Measurements from ENCODE around the gene TUBGCP6.

GRCh38 chr22:50268655-50269113, 23.9 kb upstream of the TUBGCP6 start:
- TF ChIP-seq, protein P1, sequence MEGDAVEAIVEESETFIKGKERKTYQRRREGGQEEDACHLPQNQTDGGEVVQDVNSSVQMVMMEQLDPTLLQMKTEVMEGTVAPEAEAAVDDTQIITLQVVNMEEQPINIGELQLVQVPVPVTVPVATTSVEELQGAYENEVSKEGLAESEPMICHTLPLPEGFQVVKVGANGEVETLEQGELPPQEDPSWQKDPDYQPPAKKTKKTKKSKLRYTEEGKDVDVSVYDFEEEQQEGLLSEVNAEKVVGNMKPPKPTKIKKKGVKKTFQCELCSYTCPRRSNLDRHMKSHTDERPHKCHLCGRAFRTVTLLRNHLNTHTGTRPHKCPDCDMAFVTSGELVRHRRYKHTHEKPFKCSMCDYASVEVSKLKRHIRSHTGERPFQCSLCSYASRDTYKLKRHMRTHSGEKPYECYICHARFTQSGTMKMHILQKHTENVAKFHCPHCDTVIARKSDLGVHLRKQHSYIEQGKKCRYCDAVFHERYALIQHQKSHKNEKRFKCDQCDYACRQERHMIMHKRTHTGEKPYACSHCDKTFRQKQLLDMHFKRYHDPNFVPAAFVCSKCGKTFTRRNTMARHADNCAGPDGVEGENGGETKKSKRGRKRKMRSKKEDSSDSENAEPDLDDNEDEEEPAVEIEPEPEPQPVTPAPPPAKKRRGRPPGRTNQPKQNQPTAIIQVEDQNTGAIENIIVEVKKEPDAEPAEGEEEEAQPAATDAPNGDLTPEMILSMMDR (conservative IDR thresholded peaks at IDR 0.05; ENCODE audit: low read length), result no peak
- no peak for TF ChIP-seq EZH2phosphoT487 (IDR thresholded peaks at IDR 0.05; ENCODE audit: borderline replicate concordance)
